GM19467 (cell line): ENCODE data around the gene PLOD1.
"Not testable (repeated sequence)": the region's sequence is repeated elsewhere in the genome, so short reads cannot be mapped to it uniquely, and the experiment has no call there.

ENCODE experiments used
- ATAC-seq: cut with Tn5 transposase; IDR thresholded peaks from one replicate; pipeline ENCODE4 v1.9.1; 2021; ENCODE audit warnings: mild to moderate bottlenecking, moderate library complexity; ENCODE audit not compliant: unreplicated experiment

PLOD1 gene

GRCh38 chr1:11912000-11912399, 22.5 kb upstream of the PLOD1 start:
- ATAC-seq = no peak

DNA sequence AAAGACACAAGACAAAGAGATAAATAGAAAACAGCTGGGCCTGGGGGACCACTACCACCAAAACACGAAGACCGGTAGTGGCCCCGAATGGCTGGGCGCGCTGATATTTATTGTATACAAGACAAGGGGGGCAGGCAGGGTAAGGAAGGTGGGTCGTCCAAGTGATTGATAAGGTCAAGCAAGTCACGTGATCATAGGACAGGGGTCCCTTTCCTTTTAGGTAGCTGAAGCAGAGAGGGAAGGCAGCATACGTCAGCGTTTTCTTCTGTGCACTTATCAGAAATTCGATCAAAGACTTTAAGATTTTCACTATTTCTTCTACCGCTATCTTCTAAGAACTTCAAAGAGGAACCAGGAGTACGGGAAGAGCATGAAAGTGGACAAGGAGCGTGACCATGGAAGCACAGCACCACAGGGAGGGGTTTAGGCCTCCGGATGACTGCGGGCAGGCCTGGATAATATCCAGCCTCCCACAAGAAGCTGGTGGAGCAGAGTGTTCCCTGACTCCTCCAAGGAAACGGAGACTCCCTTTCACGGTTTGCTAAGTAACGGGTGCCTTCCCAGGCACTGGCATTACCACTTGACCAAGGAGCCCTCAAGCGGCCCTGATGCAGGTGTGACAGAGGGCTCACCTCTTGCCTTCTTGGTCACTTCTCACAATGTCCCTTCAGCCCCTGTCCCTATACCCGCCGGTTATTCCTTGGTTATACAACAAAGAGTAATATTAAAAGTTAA, 21.9 kb upstream of the PLOD1 start:
- not testable (repeated sequence) for ATAC-seq

- ATAC-seq = no peak
Measured at GRCh38 chr1:11913291-11913690, 21.2 kb upstream of the PLOD1 start.

GRCh38 chr1:11914024-11914423, 20.5 kb upstream of the PLOD1 start:
- ATAC-seq = no peak

- no peak for ATAC-seq
Measured at GRCh38 chr1:11918799-11919519, 15.6 kb upstream of the PLOD1 start.

DNA sequence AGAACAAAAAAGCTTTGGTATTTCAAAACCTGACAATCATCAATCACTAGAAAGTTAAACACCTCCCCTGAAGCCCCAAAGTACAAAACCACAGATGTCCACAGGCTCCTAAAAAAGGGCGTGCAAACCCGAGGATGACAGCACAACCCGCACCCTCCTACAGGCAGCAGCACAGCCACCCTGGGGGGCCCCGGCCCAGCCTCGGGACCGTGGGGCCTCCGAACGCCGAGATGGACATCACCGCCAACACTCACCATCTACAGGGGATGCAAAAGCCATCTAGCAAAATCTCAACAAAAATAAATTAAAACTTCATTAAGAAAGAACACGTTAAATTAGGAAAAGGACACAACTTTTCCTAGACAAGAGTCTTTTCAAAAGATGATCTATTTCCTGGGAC, 14.9 kb upstream of the PLOD1 start:
- ATAC-seq = no peak

DNA sequence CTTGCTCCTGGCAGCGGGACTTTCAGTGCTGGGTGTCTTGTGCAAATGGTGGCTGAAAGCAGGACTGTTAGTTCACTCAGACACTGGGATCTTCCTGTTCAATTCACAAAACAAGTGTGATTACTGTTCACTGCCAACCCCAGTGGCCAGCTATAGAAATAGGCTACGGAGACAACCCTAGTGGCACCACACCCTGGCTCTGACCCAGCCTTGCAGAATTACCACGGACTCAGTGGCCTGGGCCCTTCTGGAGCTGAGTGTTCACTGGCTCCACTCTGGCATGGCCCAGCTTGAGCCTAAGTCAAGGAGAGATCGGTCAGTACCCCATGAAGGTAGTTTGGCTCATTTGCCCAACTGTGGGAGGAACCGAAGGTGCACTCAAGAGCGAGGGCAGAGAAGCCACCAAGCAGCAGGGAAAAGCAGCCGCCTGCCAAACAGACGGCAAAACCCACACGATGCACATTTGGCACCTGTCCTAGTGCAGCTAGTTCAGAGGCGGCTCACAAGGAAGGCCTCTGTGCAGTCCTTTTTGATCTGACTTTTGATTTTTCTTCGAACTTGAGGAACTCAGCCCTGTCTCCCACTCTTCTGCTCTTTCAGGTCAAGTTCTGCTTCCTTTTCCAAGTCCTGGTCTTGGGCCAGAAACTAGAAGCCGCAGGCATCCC, 14.1 kb upstream of the PLOD1 start:
- no peak for ATAC-seq

DNA sequence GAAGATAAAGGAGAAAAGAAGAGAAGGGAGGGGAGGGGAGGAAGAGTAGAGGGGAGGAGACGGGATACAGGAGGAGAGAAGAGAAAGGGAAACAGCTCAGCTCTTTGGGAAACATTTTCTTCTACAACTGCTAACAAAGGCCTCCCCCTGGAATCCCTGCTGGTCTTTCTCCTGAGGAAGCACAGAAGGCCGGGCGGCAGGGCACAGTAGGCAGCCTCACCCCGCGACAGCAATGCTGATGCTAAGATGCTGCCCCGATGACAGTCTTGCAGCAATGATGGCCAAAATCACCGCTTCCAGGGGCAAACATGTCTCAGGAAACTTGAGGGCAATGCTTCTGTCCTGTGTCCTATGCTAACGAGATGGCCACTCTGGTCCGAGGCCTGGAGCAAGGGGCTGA, 13.5 kb upstream of the PLOD1 start:
- ATAC-seq = no peak

DNA sequence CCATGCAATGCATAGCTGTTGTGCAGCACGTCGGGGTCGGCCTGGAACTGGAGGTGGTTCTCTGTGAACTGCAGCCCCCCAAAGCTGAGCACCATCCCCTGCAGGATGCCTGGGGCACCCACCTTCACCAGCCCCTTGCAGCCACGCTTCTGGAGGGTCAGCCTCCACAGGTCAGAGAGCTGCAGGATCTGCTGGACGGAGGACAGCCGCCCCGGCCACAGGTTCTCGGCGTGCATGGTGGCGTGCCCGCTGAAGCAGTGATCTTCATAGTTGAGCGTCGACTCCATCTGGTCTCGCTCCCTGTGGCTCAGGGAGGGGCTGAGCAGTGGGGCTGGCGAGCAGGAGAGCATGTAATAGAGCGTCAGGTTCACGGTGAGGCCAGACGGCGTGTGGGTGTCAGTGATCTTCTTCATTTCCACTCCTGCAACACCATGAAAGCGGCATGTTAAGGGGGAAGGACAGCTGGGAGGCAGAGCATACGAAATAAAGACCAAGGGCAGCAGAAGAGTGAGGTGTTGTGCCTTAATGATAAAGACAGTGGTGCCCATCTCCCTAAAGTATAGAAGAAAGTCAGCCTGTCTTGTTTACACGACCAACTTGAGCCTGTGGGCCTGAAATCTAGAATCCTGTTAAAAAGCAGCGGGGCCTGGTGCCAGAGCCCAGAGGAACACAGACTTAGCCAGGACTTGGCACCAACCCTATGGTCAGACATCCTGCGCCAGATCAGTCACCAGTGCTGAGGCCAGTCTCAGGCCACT, 11.3 kb upstream of the PLOD1 start:
- ATAC-seq = no peak

DNA sequence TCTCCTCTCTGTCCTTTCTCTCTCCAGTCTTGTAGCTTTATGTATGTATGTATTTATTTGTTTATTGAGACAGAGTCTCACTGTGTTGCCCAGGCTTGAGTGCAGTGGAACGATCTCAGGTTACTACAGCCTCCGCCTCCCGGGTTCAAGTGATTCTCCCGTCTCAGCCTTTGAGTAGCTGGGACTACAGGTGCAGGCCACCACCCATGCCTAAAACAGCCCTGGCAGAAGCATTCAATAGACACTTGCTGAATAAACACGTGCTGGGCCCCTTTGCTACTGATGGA, 10.7 kb upstream of the PLOD1 start:
- ATAC-seq = no peak

DNA sequence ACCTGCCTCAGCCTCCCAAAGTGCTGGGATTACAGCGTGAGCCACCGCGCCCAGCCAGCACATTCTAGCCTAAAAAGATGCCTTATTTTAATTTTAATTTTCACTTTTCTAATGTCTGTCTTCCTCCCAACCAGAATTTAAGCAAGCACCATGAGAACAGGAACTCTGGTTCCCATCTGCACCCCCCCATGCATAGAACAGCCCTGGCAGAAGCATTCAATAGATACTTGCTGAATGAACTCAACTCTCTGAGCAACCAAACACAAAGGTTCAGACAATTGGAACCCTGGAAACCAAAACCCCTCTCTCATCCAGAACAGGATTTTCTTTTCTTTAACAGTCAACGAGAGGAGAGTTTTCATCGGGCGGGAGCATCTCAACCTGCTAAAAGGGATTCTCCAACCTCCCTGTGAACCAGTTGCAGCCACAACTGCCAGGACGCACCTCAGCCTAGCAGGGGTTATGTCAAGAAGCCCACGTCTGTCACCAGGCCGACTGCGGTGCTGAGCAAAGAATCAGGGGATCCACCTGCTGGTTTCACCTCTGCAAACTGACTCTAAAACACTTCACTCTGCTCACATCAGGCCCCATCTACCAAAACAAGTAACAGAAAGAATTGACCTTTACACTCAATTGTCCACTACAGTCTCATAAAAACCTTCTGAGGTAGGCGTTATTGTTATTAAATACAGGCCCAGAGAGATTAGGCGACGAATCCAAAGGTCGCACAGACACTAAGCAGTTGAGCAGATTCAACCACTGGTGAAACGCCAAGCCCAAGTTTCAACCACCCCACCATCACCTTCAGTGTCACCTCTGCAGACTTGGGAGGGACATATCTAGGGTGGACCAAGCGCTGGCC, 10.0 kb upstream of the PLOD1 start:
- no peak for ATAC-seq

DNA sequence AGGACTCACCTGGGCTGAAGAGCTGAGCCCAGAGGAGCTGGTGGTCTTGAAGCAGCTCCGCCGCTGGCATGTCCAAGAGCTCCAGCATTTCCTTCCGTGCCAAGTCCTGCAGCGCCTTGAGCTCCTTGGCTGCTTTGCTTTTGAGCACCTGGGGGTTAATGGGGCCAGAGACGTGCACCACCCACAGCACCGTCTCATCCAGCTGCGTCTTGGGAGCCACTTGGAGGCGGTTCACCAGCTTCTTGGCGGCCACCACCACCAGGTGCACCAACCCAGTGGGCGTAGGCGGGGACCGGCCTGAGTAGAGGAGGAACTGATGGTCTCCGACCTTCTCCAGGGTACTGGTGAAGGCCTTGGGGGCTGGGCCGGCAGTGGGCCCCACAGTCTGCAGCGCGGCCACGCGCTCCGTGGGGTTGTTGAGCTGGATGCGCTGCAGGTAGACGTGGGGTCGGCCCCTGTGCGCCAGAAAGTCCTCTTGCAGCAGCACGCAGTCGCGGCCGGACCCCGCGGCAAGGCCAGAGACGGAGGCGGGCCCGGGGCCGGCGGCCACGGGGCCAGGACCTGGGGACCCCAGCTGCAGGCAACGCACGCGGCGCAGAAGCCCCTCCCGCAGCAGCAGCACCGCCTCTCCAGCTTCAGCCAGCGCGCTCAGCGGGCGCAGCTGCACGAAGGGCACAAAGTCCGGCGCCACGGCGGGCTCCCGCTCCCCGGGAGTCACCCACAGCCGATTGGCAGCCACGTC, 9.2 kb upstream of the PLOD1 start:
- not testable (repeated sequence) for ATAC-seq

GRCh38 chr1:11925938-11926292, 8.6 kb upstream of the PLOD1 start:
- peak; percentile 27 for ATAC-seq

DNA sequence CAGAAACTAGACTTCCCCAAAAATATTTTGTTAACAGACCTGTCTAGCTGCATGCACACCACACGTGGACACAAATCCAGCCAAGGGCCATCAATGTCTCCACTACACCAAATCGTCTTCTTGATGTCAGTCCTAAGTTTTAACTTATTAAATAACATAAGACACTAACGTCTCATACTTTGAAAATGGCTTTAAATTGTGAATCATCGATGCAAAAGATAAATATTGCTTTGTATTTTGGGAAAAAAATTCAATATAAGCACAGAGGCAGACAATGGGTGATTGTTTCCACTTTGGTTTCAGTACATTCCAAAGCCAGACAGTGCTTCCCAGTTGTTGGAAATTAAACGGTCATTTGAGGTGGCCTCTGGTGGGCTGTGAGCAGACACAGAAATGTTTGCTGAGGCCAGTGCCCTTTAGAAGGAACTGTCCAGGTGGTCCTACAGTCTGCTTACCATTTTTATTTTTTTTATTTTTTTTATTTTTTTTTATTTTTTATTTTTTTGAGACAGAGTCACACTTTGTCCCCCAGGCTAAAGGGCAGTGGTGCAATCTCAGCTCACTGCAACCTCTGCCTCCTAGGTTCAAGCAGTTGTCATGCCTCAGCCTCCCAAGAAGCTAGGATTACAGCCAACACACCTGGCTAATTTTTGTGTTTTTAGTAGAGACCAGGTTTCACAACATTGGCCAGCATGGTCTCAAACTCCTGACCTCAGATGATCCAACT, 6.5 kb upstream of the PLOD1 start:
- no peak for ATAC-seq

GRCh38 chr1:11929849-11930248, 4.7 kb upstream of the PLOD1 start:
- ATAC-seq = no peak

DNA sequence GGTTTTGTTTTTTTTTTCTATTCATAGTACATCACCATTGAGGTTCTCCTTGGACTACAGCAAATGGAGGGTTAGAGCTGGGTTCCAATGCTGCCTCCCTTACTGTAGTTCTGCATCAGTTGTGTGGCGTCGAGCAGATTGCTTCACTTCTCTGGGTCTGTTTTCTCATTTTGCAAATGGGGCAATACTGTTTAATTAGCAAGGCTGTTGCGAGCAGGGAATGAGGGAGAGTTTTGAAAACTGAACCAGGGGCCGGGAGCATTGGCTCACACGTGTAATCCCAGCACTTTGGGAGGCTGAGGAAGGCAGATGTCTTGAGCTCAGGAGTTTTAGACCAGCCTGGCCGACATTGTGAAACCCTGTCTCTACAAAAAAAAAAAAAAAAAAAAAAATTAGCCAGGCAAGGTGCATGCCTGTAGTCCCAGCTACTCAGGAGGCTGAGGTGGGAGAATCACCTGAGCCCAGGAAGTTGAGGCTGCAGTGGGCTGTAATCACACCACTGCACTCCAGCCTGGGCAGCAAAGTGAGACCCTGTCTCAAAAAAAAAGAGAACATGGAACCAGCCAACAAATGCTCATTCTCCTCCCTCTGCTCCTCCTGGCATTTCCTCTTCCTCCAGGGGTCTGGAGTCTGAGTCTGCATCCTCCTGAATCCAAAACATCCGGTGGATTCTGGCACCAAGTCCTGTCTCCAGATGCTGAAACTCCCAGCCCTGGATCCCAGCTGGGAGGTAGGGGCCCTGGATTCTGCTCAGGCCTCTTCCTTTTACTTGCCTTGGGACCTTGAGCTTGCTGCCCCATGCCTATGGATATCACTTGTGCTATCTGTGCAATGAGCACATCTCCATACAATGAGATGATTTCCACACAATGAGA, 3.7 kb upstream of the PLOD1 start:
- ATAC-seq = no peak

- ATAC-seq = no peak
Measured at GRCh38 chr1:11931845-11932244, 2.7 kb upstream of the PLOD1 start.

DNA sequence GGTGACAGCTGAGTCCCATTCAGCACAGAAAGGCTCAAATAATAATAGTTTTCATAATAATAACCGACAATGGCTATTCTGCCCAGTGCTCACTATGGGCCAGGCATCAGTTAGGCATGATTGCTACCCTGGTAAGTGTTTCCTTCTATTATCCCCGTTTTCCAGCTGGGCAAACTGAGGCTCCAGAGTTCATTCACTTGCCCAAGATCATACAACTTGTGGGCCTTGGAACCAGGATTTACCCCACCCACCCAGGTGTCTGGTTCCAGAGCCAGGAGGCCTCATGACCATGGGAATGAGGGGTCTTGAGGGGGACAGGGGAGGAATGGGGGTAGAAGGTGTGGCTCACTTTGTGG, 518 bp downstream of the PLOD1 start:
- ATAC-seq = no peak
